HepG2 (cell line): ENCODE data around the gene NGEF.

ENCODE experiments used
- ASH2L ChIP-seq: fragments of 300-600, 200-600 bp; sonication (generic); IDR thresholded peaks from 2 replicates; pipeline ENCODE4 v1.7.0; 2017; ENCODE audit warnings: low read depth, mild to moderate bottlenecking, moderate library complexity, mixed read lengths, low read length; ENCODE audit not compliant: insufficient read length
- CTCF ChIP-seq: sonication (generic); formaldehyde crosslinking; IDR thresholded peaks from 2 replicates; pipeline ENCODE4 v1.5.0; 2020; ENCODE audit warnings: mild to moderate bottlenecking, missing genetic modification reagents, moderate library complexity
- MAX ChIP-seq: IDR thresholded peaks from 2 replicates; pipeline ENCODE4 v1.6.1; 2012; ENCODE audit warnings: inconsistent platforms
- PATZ1 ChIP-seq: sonication (generic); formaldehyde crosslinking; IDR thresholded peaks from 2 replicates; pipeline ENCODE4 v1.4.0; 2020; ENCODE audit warnings: missing genetic modification reagents
- TRIM24 ChIP-seq: sonication (generic); formaldehyde crosslinking; IDR thresholded peaks from 2 replicates; pipeline ENCODE4 v1.8.0; 2022; ENCODE audit warnings: mild to moderate bottlenecking, missing genetic modification reagents
- ZNF354B ChIP-seq: sonication (generic); formaldehyde crosslinking; IDR thresholded peaks from 2 replicates; pipeline ENCODE4 v1.8.0; 2022; ENCODE audit warnings: mild to moderate bottlenecking, missing genetic modification reagents
- ZNF691 ChIP-seq: sonication (generic); formaldehyde crosslinking; IDR thresholded peaks from 2 replicates; pipeline ENCODE4 v1.4.0; 2020; ENCODE audit warnings: missing genetic modification reagents, low read depth, mild to moderate bottlenecking, borderline replicate concordance
- ZNF709 ChIP-seq: sonication (generic); formaldehyde crosslinking; IDR thresholded peaks from 2 replicates; pipeline ENCODE4 v1.5.0; 2020; ENCODE audit warnings: mild to moderate bottlenecking, missing genetic modification reagents
- TF ChIP-seq, protein P1 (sequence below): sonication (generic); formaldehyde crosslinking; IDR thresholded peaks from 2 replicates; pipeline ENCODE4 v1.4.0; 2020; ENCODE audit warnings: missing genetic modification reagents

- no peak for TF ChIP-seq ZNF354B (CRISPR knock-in tag)
- TF ChIP-seq PATZ1 (CRISPR knock-in tag): no peak
- TF ChIP-seq TRIM24 (CRISPR knock-in tag): no peak
- no peak for TF ChIP-seq ASH2L
- no peak for TF ChIP-seq ZNF691
- TF ChIP-seq CTCF (CRISPR knock-in tag): no peak
- TF ChIP-seq MAX: no peak
- no peak for TF ChIP-seq ZNF709 (CRISPR knock-in tag)
- TF ChIP-seq, protein P1, sequence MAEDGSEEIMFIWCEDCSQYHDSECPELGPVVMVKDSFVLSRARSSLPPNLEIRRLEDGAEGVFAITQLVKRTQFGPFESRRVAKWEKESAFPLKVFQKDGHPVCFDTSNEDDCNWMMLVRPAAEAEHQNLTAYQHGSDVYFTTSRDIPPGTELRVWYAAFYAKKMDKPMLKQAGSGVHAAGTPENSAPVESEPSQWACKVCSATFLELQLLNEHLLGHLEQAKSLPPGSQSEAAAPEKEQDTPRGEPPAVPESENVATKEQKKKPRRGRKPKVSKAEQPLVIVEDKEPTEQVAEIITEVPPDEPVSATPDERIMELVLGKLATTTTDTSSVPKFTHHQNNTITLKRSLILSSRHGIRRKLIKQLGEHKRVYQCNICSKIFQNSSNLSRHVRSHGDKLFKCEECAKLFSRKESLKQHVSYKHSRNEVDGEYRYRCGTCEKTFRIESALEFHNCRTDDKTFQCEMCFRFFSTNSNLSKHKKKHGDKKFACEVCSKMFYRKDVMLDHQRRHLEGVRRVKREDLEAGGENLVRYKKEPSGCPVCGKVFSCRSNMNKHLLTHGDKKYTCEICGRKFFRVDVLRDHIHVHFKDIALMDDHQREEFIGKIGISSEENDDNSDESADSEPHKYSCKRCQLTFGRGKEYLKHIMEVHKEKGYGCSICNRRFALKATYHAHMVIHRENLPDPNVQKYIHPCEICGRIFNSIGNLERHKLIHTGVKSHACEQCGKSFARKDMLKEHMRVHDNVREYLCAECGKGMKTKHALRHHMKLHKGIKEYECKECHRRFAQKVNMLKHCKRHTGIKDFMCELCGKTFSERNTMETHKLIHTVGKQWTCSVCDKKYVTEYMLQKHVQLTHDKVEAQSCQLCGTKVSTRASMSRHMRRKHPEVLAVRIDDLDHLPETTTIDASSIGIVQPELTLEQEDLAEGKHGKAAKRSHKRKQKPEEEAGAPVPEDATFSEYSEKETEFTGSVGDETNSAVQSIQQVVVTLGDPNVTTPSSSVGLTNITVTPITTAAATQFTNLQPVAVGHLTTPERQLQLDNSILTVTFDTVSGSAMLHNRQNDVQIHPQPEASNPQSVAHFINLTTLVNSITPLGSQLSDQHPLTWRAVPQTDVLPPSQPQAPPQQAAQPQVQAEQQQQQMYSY: no peak
These were observed 122.0 kb downstream of the NGEF start for GRCh38 chr2:232890896-232891601.
